ENCODE results near the gene CCDC107.

- TF ChIP-seq FOXK2 (IDR thresholded peaks at IDR 0.05) (no peak), LEF1 (IDR thresholded peaks at IDR 0.05; ENCODE audit: borderline replicate concordance) (no peak), FOXM1 (IDR thresholded peaks at IDR 0.05; ENCODE audit: borderline replicate concordance) (no peak), SUZ12 (IDR thresholded peaks at IDR 0.05) (no peak), BHLHE40 (IDR thresholded peaks at IDR 0.05; ENCODE audit: borderline replicate concordance) (no peak), SP1 (IDR thresholded peaks at IDR 0.05) (no peak), ZNF384 (IDR thresholded peaks at IDR 0.05) (no peak), CTBP1 (IDR thresholded peaks at IDR 0.05; ENCODE audit: borderline replicate concordance) (no peak), HDGF (IDR thresholded peaks at IDR 0.05; ENCODE audit: borderline replicate concordance) (no peak), ELF4 (IDR thresholded peaks at IDR 0.05) (no peak), PKNOX1 (IDR thresholded peaks at IDR 0.05) (no peak), FOXA1 (IDR thresholded peaks at IDR 0.05) (no peak), ARNT (IDR thresholded peaks at IDR 0.05) (no peak)
These were observed 1.7 kb upstream of the CCDC107 start for GRCh38 chr9:35656348-35656747.

Measured in HEK293T (cell line).